Chondrocyte (in vitro differentiated cells): Measurements from ENCODE around the gene SFMBT2. TPM values are rescaled to one million over a fixed set of nuclear protein-coding genes. Genes with fewer than 3 reads are reported as not detected.

Source experiments
- DNase-seq: peaks from one replicate; pipeline ENCODE4 v3.0.0; 2021; ENCODE audit warnings: mixed read lengths, low spot score
- H3K27ac Mint-ChIP-seq: one replicate; pipeline ENCODE4 v1.8.0; 2021; ENCODE audit warnings: mild to moderate bottlenecking, moderate library complexity, mixed read lengths; ENCODE audit not compliant: unreplicated experiment
- H3K27me3 Mint-ChIP-seq: 2 replicates; pipeline ENCODE4 v1.8.0; 2021; ENCODE audit warnings: low read depth, mixed read lengths
- H3K36me3 Mint-ChIP-seq: 2 replicates; pipeline ENCODE4 v1.8.0; 2021; ENCODE audit warnings: low read depth, mixed read lengths
- H3K4me1 Mint-ChIP-seq: 2 replicates; pipeline ENCODE4 v1.8.0; 2021; ENCODE audit warnings: low read depth, mild to moderate bottlenecking, mixed read lengths
- H3K4me3 Mint-ChIP-seq: one replicate; pipeline ENCODE4 v1.8.0; 2021; ENCODE audit warnings: mild to moderate bottlenecking, moderate library complexity, mixed read lengths; ENCODE audit not compliant: unreplicated experiment
- H3K9me3 Mint-ChIP-seq: 2 replicates; pipeline ENCODE4 v1.8.0; 2021; ENCODE audit warnings: low read depth, mixed read lengths
- long read RNA-seq: library from polyadenylated mRNA; stranded (forward); transcript quantifications from one replicate; pipeline ENCODE4 v2.0.0, GENCODE V29; 2021
- total RNA-seq: library from RNA; stranded (reverse); gene quantifications from 3 replicates; pipeline ENCODE4 v1.2.1, GENCODE V29; 2021
- TF ChIP-seq, protein P1 (sequence below): fragments of 200-600 bp; sonication (generic); IDR thresholded peaks from 2 replicates; pipeline ENCODE4 v1.5.0; 2021; ENCODE audit warnings: antibody characterized with exemption, mild to moderate bottlenecking, moderate library complexity

The SFMBT2 gene
- 1.8 to 2.0 TPM (median 1.9 TPM) in 3 replicates for total RNA-seq
- long read RNA-seq, partial matches to known transcripts, result 0 of 1 reads
- long read RNA-seq, other reads (novel, unspliced or antisense), result 1 of 1 reads

GRCh38 chr10:7410862-7411670 lies at the start of gene SFMBT2:
TSS of gene SFMBT2 (minus strand) at chr10:7411034. CDS start at chr10:7381898, 29,136 bp downstream.
- DNase-seq, result no peak
- Mint-ChIP-seq H3K36me3 (no peaks in the 10 kb centered on the region), H3K27me3 (peaks cover 23% of the 10 kb centered on the region), H3K4me1 (peaks cover 28% of the 10 kb centered on the region), H3K9me3 (no peaks in the 10 kb centered on the region), H3K4me3 (peak within 1 kb of the TSS; percentile 87), H3K27ac (no peak within 1 kb of the TSS)
- TF ChIP-seq, protein P1, sequence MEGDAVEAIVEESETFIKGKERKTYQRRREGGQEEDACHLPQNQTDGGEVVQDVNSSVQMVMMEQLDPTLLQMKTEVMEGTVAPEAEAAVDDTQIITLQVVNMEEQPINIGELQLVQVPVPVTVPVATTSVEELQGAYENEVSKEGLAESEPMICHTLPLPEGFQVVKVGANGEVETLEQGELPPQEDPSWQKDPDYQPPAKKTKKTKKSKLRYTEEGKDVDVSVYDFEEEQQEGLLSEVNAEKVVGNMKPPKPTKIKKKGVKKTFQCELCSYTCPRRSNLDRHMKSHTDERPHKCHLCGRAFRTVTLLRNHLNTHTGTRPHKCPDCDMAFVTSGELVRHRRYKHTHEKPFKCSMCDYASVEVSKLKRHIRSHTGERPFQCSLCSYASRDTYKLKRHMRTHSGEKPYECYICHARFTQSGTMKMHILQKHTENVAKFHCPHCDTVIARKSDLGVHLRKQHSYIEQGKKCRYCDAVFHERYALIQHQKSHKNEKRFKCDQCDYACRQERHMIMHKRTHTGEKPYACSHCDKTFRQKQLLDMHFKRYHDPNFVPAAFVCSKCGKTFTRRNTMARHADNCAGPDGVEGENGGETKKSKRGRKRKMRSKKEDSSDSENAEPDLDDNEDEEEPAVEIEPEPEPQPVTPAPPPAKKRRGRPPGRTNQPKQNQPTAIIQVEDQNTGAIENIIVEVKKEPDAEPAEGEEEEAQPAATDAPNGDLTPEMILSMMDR, result peak; percentile 43

GRCh38 chr10:7460006-7460405 lies 49.2 kb upstream of the SFMBT2 start:
- TF ChIP-seq, protein P1, result no peak
- Mint-ChIP-seq H3K27ac (no peak overlapping the region), H3K4me3 (no peak overlapping the region), H3K27me3 (no peaks in the 10 kb centered on the region), H3K9me3 (no peaks in the 10 kb centered on the region), H3K36me3 (no peaks in the 10 kb centered on the region), H3K4me1 (peaks cover 17% of the 10 kb centered on the region)
- DNase-seq, result no peak

GRCh38 chr10:7458556-7458955 lies 47.7 kb upstream of the SFMBT2 start:
- TF ChIP-seq, protein P1, result no peak
- no peak overlapping the region for H3K4me3 Mint-ChIP-seq
- no peak overlapping the region for H3K27ac Mint-ChIP-seq
- H3K27me3 Mint-ChIP-seq, result no peaks in the 10 kb centered on the region
- no peak for DNase-seq
- peaks cover 17% of the 10 kb centered on the region for H3K4me1 Mint-ChIP-seq
- H3K9me3 Mint-ChIP-seq, result peaks cover 5% of the 10 kb centered on the region
- H3K36me3 Mint-ChIP-seq, result no peaks in the 10 kb centered on the region

DNA sequence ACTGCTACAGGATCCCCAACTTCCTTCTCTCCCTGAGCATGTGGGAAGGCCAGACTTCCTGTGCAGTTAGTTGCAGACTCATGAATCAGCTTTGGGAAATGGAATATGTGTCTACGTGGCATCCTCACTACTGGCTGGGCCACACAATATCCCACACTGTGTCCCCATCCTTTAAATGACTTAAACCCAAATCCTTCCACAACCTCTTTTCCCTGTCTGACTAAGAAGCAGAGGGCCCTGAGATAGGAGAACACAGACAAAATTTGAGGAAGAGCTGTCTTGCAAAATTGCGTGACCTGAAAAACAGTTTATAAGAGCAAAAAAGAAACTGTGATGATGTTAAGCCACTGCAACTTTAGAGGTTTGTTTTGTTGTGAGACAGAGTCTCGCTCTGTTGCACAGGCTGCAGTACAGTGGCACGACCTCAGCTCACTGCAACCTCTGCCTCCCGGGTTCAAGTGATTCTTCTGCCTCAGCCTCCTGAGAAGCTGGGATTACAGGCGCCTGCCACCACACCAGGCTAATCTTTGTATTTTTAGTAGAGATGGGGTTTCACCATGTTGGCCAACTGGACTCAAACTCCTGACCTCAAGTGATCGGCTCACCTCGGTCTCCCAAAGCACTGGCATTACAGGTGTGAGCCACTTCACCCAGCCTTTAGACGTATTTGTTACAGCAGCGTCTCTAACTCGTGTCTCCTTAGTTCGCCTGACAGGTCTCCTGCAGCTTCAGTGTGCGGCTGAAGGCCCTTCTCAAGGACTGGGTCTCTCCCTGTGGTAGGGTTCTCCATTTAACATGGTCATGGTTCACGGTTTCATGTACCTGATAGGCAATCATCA lies 46.9 kb upstream of the SFMBT2 start:
- peaks cover 5% of the 10 kb centered on the region for H3K9me3 Mint-ChIP-seq
- peaks cover 17% of the 10 kb centered on the region for H3K4me1 Mint-ChIP-seq
- DNase-seq, result no peak
- no peak overlapping the region for H3K27ac Mint-ChIP-seq
- H3K36me3 Mint-ChIP-seq, result no peaks in the 10 kb centered on the region
- no peak overlapping the region for H3K4me3 Mint-ChIP-seq
- no peaks in the 10 kb centered on the region for H3K27me3 Mint-ChIP-seq
- TF ChIP-seq, protein P1, result no peak

DNA sequence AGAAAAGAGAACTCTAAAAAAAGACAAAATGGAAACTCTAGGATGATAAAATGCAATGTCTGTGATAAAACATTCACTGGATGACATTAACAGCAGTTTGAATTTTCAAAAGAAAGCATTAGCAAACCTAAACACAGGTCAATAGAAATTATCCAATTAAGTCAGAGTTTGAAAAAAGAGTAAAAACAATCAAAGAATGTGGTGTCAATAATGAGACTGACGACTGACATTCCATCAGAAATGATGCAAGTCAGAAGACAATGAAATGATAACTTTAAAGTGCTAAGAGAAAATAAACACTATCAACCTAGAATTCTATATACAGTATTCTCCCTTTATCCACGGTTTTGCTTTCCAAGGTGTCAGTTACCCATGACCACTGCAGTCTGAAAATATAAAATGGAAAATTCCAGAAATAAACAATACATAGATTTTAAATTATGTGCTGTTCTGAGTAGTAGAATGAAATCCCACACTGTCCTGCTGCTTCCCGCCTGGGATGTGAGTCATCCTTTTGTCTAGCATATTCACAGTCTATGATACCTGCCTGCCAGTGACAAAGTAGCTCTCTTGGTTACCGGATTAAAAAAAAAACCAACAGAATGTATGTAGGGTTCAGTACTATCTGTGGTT lies 38.3 kb upstream of the SFMBT2 start:
- Mint-ChIP-seq H3K9me3 (peaks cover 22% of the 10 kb centered on the region), H3K27ac (no peak overlapping the region), H3K4me1 (no peaks in the 10 kb centered on the region), H3K4me3 (no peak overlapping the region), H3K27me3 (no peaks in the 10 kb centered on the region), H3K36me3 (no peaks in the 10 kb centered on the region)
- TF ChIP-seq, protein P1, result no peak
- no peak for DNase-seq
